ENCODE results near the gene RCCD1.

RCCD1 gene

DNA sequence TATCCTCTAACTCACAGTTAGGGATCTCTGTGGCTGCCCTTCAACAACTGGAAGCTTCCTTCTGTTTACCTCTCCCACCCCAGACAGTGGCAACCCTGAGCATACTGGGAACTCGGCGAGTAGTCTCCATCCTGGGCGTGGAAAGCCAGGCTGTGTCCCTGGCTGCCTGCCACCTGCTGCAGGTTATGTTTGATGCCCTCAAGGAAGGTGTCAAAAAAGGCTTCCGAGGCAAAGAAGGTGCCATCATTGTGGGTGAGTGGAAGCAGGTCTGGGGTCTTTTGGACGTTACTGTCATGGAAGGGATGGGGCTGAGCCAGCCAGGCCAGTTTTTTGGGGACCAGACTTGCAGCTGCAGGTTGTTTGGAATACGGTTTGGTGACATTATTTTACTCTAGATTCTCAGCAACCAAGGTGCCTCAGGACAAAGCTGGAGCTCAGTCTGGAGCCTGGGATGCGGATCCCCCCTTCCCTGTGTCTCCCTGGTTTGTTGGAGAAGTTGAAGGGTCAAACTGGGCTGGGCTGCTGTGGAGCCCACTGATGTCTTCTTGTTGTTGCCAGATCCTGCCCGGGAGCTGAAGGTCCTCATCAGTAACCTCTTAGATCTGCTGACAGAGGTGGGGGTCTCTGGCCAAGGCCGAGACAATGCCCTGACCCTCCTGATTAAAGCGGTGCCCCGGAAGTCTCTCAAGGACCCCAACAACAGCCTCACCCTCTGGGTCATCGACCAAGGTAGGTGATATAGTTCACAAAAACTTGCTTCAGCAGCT is 12.1 kb upstream of the RCCD1 start:
- no peak for DNase-seq (ENCODE audit: low read depth)

DNA sequence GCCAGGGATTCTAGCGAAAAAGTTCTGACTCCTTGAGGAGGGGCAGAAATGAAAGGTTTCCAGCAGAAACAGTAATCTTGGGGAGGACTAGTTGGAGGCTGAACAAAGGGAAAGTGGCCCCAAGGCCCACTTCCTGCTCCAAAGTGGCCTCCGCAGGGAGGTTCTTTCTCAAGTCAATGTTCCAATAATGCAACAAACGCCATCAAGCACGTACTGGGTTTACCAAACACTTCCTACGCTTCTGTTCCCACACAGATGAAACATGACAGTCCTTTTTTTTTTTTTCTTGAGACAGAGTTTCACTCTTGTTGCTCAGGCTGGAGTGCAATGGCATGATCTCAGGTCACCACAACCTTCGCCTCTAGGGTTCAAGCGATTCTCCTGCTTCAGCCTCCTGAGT is 9.6 kb upstream of the RCCD1 start:
- no peak for DNase-seq (ENCODE audit: low read depth)

DNA sequence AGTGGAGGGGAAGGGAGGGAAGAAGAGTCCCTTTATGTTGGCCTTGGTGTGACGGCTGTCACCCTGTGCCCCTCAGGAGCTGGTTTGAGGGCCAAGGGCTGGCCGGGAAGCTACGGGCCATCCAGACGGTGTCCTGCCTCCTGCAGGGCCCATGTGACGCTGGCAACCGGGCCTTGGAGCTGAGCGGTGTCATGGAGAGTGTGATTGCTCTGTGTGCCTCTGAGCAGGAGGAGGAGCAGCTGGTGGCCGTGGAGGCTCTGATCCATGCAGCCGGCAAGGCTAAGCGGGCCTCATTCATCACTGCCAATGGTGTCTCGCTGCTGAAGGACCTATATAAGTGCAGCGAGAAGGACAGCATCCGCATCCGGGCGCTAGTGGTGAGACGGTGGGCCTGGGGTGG is 8.1 kb upstream of the RCCD1 start:
- DNase-seq (ENCODE audit: low read depth): no peak

DNA sequence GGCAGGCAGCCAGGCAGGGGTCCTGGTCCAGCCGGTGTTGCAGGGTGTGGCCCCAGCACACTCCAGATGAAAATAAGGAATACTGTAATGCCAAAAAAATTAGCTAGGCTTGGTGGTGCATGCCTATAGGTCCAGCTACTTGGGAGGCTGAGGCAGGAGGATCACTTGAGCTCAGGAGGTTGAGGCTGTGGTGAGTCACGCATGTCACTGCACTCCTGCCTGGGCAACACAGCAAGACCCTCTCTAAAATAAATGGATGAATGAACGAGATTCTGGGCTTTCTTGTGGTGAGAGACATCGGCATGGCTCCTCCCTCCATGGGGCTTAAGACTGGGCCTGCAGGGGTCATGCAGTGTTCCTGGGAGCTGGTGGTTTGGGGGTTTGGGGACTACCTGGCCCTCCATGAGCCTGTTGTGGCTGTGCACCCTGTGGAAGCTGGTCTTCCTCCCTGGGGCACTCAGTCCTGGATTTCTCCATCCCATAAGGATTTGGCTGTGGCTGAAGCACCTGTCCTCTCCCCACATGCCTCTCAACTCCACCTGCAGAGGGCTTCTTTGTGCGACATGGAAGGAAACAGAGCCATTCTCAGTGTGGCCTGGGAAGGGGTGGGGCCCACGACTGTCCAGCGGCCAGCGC is 7.6 kb upstream of the RCCD1 start:
- no peak for DNase-seq (ENCODE audit: low read depth)

DNA sequence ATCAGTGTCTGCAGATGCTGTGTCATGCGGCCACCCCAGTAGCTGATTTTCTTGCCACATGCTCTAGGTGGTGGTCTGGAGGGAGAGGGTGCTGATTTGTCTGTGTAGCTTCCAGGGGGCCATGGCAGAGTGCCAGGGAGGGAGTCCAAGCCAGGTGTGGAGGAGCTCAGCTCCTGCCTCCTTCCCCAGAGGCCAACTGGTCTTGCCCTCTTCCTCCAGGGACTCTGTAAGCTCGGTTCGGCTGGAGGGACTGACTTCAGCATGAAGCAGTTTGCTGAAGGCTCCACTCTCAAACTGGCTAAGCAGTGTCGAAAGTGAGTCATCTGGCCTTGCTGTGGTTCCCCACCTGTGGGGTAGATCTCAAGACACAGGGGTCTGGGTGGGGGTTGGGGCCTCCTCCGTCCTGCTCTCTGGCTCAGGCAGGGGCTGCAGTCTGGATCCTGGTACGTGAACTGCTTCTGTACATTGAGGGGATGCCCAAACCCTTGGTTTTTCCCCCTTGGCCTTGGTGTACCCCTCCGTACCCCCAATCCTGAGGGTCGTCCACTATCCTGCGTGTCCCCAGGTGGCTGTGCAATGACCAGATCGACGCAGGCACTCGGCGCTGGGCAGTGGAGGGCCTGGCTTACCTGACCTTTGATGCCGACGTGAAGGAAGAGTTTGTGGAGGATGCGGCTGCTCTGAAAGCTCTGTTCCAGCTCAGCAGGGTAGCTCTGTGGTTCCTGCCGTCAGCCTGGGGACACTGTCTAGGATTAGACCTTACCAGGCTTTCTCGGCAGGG is 6.9 kb upstream of the RCCD1 start:
- no peak for DNase-seq (ENCODE audit: low read depth)

DNA sequence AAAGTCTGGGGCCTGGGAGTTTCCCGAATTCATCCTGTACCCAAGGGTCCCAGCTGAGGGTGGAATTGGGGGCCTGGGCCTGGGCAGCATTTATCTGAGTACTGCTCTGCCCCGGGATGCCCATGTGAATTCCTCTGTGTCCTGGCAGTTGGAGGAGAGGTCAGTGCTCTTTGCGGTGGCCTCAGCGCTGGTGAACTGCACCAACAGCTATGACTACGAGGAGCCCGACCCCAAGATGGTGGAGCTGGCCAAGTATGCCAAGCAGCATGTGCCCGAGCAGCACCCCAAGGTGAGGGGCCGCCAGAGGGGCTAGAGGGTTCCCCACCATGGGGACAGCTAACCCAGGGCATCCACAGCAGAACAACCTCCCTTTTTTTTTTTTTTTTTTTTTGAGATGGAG is 6.2 kb upstream of the RCCD1 start:
- no peak for DNase-seq (ENCODE audit: low read depth)

DNA sequence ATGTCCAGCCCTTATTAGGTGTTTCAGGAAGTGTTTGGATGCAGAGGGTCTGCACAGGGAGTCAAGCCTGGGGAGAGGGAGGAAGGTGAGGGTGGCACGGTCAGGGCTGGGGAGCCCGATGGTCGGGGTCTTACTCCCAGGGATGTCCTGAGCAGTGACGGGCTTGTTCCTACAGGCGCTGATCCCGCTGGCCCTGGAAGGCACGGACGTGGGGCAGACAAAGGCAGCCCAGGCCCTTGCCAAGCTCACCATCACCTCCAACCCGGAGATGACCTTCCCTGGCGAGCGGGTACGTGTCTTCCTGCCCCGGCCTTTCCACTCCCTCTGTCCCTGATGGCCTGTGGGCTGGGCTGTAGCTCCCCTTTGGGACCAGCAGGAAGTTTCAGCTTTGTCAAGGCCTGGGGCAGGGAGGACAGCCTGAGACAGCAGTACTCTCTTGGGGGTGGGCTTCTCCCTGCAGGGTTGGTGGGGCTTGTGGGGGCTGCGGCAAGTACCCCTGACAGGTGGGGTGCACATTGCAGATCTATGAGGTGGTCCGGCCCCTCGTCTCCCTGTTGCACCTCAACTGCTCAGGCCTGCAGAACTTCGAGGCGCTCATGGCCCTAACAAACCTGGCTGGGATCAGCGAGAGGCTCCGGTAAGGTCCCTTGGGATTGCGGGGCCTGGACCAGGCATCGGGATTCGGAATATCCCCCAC is 4.6 kb upstream of the RCCD1 start:
- DNase-seq (ENCODE audit: low read depth): no peak

DNA sequence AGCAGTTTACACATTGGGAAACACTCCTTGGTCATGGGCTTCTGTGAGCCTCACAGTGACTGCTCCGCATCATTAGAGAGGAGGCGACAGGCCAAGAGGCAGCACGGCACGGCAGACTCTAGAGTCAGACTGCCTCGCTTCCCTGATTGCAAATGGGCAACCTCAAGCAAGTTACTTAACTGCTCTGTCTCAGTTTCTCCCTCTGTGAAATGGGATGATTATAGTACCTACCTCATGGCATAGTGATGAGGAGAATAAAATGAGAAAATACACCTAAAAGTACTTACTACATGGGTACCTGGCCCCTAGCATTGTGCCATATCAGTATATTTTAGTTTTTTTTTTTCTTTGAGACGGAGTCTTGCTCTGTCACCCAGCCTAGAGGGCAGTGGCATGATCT is 4.0 kb upstream of the RCCD1 start:
- no peak for DNase-seq (ENCODE audit: low read depth)

DNA sequence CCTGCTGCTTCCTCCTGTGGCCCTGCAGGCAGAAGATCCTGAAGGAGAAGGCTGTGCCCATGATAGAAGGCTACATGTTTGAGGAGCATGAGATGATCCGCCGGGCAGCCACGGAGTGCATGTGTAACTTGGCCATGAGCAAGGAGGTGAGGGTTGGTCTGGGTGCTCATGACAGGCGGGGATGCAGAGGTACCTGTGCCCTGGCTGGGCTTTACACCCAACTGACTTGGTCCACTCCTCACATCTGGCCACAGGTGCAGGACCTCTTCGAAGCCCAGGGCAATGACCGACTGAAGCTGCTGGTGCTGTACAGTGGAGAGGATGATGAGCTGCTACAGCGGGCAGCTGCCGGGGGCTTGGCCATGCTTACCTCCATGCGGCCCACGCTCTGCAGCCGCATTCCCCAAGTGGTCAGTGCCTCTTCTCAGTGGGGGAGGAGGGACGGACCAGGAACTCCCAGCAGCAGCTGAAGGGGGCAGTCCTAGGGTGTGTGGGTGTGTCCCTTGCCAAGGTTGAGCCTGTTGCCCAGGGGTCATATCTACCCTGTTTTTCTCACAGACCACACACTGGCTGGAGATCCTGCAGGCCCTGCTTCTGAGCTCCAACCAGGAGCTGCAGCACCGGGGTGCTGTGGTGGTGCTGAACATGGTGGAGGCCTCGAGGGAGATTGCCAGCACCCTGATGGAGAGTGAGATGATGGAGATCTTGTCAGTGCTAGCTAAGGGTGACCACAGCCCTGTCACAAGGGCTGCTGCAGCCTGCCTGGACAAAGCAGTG is 1.6 kb upstream of the RCCD1 start:
- DNase-seq (ENCODE audit: low read depth): no peak

DNA sequence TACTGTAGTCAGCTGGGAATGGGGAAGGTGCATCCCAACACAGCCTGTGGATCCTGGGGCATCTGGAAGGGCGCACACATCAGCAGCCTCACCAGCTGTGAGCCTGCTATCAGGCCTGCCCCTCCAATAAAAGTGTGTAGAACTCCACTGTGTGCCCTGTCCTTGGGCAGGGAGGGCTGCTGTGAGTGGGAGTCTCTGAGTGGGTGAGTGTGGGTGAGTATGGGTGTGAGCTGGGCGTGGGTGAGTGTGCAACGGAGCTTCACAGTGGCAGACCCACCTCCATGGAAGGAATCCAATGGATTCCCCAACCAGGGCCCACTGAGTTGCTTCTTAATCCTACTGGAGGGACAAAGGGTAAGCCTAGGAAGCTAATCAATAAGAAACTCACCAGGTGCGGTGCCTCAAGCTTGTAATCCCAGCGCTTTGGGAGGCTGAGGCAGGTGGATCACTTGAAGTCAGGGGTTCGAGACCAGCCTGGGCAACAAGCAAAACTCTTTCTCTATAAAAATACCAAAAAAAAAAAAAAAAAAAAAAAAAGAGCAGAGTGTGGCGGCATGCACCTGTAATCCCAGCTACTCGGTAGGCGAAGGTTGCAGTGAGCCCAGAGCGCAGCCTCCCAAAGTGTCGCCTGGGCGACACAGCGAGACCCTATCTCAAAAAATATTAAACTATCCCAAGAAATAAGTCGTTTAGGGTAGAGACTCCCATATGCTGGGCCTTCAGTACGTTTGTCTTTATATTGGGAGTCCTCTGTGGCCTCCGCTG is 555 bp upstream of the RCCD1 start:
- no peak for DNase-seq (ENCODE audit: low read depth)

DNA sequence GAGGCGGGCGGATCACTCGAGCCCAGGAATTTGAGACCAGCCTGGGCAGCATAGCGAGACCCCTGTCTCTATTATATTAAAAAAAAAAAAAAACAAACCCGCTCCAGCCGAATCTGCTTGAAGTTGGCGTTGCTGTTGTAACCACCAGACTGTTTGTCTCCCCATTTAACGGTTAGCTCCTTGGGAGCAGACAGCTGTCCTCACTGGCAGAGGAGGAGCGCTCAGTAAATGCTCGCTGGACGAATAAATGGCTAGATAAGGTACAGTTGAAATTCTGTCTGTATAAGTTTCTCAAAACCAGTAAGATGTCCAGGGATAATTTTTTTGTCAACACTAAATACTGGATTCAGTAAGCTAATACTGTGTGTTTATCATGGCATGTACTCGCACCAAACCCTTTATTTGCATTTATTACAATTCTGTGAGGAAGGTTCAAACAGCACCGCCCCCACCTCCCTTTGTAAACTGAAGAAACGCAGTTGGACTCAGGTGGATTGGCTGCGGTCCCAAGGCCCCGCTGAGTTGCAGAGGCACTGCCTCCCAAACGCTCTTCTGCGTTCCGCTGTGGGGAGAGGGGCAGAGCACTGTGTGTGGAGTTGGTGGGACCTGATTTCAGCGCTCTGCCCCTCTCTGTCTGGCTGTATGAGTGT is 1.1 kb downstream of the RCCD1 start:
- no peak for DNase-seq (ENCODE audit: low read depth)

DNA sequence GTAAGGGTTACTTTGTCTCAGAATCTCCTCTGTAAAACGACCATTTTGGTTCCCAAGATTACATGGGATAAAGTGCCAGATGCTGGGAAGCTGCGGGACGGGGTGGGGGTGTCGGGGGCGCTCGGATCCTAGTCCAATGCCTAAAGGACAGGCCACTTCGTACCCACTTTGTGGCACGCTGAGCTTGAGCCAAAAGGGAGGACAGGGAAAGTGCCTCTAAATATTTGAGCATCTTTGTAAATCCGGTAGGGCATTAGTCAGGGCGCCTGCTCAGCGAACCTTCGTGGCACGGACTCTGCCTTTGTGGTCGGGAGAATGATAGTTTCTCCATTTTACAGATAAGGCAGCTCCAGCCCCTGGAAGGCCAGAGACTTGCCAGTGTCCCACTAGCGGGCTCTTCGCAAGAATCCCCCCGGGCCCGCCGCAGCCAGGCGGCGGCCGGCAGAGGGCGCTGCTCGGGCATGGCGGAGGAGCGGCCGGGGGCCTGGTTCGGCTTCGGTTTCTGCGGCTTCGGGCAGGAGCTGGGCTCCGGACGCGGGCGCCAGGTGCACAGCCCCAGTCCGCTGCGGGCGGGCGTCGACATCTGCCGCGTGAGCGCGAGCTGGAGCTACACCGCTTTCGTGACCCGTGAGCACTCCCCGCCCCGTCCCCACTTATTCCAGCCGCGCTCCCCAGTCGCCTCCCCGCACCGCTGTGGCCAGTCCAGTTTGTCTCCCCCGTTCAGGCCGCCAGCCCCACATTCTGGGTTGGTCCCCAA is 1.8 kb downstream of the RCCD1 start:
- no peak for DNase-seq (ENCODE audit: low read depth)

DNA sequence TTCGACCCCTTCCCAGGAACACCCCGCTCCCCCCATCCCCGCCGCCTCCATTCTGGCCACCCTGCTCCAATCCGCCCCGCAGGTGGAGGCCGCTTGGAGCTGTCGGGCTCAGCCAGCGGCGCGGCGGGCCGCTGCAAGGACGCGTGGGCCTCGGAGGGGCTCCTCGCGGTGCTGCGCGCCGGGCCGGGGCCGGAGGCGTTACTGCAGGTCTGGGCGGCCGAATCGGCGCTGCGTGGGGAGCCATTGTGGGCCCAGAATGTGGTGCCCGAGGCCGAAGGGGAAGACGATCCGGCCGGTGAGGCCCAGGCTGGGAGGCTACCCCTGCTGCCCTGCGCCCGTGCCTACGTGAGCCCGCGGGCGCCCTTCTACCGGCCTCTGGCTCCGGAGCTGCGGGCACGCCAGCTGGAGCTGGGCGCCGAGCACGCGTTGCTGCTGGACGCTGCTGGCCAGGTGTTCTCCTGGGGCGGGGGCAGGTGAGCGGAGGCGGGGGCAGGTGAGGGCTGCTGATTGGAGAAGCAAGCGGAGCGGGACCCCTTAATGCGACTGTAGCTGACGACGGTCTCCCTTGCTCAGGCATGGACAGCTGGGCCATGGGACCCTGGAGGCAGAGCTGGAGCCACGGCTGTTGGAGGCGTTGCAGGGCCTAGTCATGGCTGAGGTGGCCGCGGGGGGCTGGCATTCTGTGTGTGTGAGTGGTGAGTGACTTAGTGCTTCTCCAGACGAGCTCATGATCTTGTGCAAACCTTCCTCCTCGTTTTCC is 2.5 kb downstream of the RCCD1 start:
- DNase-seq (ENCODE audit: low read depth): no peak

DNA sequence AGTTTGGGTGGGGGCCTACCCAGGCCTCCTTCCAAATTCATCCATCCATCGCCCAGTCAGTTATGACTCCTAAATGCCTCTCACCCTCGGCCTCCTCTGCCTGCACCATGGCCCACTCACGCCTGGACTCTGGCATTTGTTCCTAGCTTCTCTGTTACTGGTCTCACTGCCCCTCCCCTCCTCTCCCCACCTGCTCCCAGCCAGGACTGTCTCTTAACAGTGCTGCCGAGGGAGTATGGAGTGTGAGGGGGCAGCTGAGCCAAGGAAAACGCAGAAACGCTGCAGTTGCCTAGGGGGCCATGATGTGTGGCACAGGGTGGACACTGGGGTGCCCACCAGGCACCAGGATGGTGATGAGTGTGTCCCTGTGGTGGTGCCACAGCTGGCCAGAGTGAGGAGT is 3.1 kb downstream of the RCCD1 start:
- DNase-seq (ENCODE audit: low read depth): no peak

DNA sequence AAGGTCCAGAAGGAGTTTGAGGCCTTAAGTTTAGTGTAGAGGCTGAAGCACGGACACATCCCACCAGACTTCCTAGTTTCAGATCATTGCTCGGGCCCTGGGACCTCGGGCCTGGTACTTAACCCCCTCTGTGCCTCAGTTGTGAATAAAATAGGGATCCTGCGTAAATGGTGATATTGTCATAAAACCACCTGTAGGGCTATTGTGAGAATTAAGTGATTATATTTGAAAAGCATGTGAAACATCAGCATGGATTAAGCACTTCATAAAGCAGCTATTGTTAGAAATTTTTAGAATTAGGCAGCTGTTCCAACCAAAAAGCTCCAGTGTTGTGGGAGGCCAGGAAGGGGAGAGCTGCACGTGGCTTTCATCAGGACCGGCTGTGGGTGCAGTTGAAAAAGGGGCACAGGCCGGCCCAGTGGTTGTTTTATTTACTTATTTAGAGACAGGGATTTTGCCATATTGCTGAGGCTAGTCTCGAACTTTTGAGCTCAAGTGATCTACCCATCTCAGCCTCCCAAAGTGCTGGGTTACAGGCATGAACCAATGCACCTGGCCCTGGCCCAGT is 4.4 kb downstream of the RCCD1 start:
- DNase-seq (ENCODE audit: low read depth): no peak

DNA sequence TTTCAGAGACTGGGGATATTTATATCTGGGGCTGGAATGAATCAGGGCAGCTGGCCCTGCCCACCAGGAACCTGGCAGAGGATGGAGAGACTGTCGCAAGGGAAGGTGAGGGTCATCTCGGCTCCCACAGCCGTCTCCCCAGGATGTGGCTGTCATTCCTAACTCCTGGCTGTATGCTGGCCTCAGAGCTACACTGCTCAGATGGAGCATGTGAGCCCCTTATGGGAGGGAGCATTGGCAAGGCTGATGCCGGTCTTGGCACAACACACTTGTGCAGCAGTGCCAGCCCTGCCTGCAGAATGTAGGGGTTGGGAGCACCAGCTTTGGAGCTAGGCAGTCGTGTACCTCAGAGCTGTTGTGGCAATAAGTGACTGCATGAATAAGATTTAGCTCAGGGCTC is 5.2 kb downstream of the RCCD1 start:
- no peak for DNase-seq (ENCODE audit: low read depth)

DNA sequence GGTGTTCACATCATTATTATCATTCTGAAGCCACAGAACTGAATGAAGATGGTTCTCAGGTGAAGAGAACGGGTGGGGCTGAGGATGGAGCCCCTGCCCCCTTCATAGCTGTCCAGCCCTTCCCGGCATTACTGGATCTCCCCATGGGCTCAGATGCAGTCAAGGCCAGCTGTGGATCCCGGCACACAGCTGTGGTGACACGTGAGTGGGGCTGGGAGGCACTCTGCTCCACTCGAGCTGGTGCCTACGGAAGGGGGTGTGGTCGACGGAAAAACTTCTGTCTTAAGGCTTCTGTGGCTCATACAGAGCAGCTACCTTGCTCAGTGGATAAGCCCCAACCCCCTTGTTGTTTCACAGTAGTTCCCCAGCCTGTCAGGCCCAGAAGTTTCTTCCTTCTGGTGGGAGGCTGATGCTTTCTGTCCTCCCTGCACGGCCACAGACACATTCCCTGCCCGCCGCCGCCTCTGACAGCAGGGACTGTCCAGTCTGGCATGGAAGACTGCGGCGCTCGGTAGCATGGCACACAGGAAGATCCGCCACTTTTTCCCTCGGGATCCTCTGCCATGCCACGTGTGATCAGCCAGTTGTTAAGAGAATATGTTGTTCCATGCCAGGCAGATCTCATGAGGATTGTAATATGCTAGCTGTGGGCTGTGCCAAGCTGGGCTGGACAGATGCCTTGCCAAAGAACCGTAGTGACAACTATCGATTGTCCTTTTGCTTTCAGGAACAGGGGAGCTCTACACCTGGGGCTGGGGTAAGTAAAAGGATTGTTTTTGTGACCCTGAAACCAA is 5.8 kb downstream of the RCCD1 start:
- DNase-seq (ENCODE audit: low read depth): no peak

DNA sequence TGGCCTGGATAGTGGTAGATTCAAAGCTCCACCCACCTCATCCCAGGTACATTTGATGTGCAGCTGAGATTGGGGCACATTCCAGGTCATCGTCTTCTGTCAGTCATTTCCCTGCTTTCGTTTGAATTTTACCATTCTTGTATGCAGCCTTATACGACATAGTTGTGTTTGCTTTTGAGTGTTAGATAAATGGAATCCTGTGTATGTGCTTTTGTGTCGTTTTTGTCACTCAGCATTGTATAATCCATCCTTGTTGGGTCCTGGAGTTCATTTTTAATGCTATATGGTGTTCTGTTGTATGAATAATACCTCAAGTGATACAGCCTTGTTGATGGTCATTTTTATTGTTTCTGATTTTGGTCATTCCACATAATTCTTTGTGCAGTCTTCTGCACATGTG is 7.3 kb downstream of the RCCD1 start:
- DNase-seq (ENCODE audit: low read depth): no peak

All from HS-27A (cell line).